NK-92 (cell line): ENCODE results near the gene TMEM198.

Experiments
- DNase-seq: peaks from one replicate; lab custom pipeline; 2025; ENCODE audit not compliant: unreplicated experiment; lab: John Stamatoyannopoulos, UW

The TMEM198 gene

GRCh38 chr2:219561179-219562048 is 17.6 kb downstream of the TMEM198 start:
- DNase-seq, result no peak

- no peak for DNase-seq
Measured at GRCh38 chr2:219562049-219563020, 18.5 kb downstream of the TMEM198 start.

DNA sequence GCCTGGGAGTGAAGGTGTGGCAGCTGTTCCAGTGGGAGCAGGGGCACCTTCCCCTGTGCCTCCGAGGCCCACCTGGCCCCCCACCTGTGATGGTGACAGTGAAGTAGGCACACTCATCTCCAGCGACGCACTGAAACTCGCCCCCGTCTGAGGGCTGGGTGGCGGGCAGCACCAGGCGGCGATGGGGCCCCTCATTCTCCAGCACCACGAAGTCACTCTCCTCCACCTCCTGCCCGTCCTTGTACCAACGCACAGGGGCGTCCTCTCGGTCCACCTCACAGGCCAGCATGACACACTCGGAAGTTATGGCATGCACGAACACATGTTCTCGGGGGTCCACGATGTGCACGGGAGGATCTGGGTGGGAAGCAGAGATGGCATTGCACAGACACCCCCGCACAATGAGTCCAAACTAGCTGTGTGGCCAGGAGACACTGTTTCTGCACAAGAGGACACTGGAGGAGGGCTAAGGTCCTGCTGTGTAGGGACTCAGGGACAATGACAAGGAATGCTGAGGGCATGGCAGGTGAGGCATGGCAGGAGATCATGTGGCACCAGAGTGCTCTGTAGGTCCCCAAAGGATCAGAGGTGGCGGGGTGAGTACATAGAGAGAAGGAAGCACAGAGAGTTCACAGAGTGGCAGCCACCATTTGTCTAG is 19.6 kb downstream of the TMEM198 start:
- DNase-seq, result no peak

- DNase-seq, result no peak
Measured at GRCh38 chr2:219565130-219566080, 21.6 kb downstream of the TMEM198 start.

- DNase-seq, result no peak
Measured at GRCh38 chr2:219566640-219567039, 22.8 kb downstream of the TMEM198 start.

DNA sequence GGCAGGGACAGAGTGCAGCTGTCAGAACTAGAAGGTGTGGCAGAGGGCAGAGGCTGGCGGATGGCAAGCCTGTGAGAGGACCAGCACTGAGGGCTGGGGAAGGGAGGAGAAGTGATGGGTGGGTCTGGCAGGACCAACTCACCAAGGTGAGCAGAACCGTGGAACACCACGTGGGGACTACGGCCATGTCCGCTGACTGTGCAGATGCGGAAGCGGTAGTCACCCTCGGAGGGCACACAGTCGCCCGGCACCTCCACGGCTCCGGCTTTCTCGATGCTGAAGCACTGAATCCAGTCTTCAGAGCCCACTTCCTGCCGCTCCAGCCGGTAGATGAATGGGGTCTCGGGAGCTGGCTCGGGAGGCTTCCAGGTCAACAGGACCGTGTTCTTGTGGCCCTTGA is 23.3 kb downstream of the TMEM198 start:
- DNase-seq, result no peak

DNA sequence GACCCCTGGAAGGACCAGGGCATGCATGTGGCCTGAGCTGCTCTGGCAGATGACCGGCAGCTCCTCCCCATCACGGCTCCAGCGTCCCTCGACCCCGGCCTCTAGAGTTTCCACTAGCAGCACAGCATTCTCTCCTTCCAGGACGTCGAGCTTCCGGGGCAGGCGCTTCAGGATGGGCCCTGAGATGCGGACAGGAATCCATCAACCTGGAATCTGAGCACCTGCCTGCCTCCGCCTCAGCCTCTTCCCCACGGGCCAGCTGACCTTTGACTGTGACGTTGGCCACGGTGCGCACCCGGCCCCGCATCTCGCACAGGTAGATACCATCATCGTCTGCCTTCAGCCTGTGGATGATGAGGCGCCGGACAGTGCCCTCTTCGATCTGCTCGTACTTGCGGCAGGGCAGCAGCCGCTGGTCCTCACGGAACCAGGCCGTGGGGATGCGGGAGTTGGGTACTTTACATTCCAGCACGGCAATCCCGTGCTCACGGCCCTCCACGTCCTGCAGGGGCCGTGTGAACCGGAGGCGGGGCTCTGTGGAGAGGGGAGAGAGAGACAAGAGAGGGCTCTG is 24.0 kb downstream of the TMEM198 start:
- DNase-seq, result no peak

DNA sequence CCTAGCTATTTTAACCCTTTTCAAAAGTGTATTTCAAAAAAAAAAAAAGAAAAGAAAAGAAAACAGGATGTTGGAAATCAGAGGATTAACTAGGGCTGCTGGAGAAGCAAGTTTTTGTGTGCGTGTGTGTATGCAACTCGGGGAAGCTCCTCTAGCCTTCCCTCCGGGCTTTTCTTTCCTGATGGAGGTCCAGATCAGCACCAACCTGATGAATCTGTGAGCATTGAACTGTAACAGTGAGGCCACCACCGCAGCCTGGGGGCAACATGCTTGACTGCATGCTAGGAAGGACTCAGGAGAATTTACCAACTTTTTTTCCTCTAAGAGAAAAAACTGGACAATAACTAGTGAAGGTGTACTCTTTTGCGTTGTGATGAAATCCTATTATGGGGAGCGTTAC is 25.2 kb downstream of the TMEM198 start:
- no peak for DNase-seq

DNA sequence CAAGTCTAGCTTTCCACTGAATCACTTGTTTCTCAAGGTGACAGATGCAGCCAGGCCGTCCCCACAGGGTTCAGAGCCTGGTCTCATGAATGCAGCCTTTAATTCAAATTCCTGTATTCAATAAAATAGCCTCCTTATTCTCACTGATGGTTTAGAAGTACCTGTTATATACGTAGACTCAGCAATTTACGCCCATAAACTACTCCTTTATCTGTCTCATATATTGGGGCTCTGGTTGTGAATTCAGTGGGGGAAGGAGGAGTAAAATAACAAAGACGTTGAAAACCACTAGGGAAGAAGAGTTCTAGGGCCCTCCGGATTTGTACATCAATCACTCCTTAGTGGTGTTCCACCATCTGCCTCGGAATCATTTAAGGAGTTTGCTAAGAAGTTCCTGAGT is 25.8 kb downstream of the TMEM198 start:
- no peak for DNase-seq

DNA sequence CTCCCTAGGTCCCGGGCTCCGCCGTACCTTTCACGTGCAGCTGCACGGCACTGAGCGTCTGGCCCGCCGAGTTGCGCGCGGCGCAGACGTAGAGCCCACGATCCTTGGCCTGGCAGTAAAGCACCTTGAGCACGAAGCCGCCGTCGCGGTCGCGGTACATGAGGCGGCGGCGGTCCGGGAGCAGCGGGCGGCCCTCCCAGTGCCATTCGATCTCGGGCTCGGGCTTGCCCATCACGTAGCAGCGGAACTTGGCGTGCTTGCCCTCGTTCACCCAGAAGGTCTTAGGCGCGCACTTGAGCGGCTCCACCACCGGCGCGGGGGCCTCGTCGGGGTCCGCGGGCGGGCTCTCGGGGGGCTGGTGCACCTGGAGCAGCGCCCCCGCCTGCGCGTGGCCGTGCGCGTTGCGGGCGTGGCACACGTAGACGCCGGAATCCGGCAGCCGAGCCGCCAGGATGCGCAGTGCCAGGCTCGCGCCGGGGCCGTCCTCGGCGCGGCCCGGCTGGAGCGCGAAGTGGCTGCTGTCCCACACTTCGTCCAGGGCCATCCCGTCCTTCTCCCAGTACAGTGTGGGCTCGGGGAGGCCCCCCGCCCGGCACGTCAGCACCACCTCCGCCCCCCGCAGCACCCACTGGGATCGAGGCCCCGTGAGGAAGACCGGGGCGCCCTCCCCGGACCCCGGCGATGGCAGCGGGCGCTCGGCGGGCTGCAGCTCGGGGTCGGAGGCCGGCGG is 26.5 kb downstream of the TMEM198 start:
- no peak for DNase-seq

DNA sequence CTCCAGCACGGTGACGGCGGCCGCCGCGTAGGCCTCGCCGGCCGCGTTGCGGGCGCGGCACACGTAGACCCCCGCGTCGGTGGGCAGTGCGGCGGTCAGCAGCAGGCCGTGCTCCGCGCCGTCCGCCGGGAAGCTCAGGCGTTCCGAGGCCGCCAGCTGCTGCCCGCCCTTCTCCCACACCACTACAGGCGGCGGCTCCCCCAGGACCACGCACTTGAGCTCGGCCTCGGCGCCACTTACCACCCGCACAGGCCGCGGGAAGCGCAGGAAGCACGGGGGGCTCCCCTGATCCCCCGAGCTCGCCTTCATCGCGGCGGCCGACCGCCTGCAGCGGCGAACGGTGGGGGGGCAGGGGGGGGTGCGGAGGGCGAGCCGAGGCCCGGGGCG is 27.1 kb downstream of the TMEM198 start:
- DNase-seq, result no peak

DNA sequence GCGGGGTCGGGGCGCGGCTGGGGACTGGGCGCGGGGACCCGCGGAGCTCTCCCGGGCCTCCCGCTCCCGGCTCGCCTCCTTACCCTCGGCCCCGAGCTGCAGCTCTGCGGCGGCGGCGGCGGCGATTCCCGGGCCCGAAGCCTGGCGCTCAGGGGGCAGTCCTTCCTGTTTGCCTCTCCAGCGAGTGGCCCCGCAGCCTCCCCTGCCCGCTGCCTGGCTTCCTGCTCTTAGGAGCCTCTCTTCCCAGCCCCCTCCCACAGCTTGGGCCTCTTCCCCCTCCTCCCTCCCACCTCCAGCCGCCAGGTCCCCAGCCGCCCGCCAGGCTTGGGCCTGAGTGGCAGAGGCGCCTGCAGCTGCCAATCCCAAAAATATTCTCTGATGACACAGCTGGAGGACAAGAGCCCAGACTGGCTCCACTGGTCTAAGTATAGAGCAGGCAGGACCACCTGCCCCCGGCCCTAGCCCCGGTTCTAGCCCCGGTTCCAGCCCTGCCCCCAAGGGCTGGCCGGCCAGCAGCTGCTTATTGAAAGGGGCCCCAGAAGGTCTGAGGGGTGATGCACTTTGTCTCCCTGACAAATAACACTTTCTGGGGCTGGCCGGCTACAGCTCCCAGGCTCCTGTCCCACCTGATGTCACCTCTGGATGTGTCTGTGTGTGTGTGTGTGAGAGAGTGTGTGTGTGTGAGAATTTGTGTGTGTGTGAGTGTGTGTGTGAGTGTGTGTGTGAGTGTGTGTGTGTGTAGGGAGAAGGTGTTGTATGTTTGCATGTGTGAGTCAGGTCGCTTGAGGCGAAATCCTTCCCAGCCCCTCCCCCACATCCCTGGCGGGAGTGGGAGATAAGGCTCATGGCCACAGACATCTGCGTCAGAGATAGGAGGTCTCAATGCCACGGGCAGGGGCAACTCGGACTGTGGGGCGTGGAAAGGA is 27.7 kb downstream of the TMEM198 start, which contains the start of gene OBSL1:
TSS of gene OBSL1 (minus strand) at position 229 of the 926 bp plus-strand sequence. CDS start 307 bp downstream, outside the sequence.
- DNase-seq, result no peak

GRCh38 chr2:219572237-219573001 is 28.6 kb downstream of the TMEM198 start, which contains the start of gene INHA:
Gene INHA, plus strand, starts transcription at chr2:219572310. Its CDS starts 65 bp downstream, at chr2:219572375.
- DNase-seq, result no peak

DNA sequence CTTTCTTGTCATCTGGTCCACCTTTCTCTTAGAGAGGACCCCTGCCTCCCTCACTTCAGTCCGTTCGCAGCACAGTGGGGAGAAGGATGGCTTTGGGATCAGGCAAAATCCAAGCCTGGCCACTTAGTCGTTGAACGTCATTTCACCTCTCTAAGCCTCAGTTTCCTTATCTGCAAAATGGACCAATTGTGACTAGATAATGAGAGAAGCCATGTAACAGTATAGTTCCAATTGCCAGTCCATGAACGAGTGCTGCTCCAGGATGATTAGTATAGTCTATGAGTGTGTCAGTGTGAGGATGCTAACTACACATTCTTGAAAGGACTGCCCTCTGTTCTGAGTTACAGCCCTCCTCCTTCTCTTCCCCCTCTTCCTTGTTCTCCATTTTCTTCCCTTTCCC is 29.3 kb downstream of the TMEM198 start:
- no peak for DNase-seq

- DNase-seq, result no peak
Measured at GRCh38 chr2:219574484-219575311, 30.9 kb downstream of the TMEM198 start.
